K562 (cell line): ENCODE results near the gene RARRES2. TPM values are rescaled to one million over a fixed set of nuclear protein-coding genes. Genes with fewer than 3 reads are reported as not detected.

ENCODE experiments used
- ATAC-seq: fragments of 200-7000 bp; cut with Tn5 transposase; 3 replicates; pipeline ENCODE4 v1.9.1; 2020; ENCODE audit warnings: moderate library complexity
- BruUV-seq: library from RNA; stranded (reverse); fragments of 400-500 nt; replicated peaks from 2 replicates; lab custom pipeline; 2021; lab: Mats Ljungman, UMichigan
- CTCF ChIA-PET: fragments of 300-600 bp; formaldehyde crosslinking; extraction: SDS; loops from one replicate; lab custom pipeline; 2021; ENCODE audit warnings: low intra/inter-chr PET ratio; lab: Yijun Ruan, JAX
- POLR2A ChIA-PET: fragments of 300-600, 350-650 bp; sonication (Branson Sonifier 250); formaldehyde crosslinking; extraction: SDS; loops from one replicate; lab custom pipeline; 2021; ENCODE audit warnings: antibody characterized with exemption, inconsistent platforms; lab: Yijun Ruan, JAX
- DNase-seq, 4 experiments: peaks; one replicate each; pipeline versions ENCODE4 v3.0.0 to v3.0.0-alpha.2; 2011 to 2018; ENCODE audit warnings: low spot score in 3 of 4, mixed read lengths in 3 of 4; ENCODE audit errors: extremely low read depth in 1 of 4
- FAIRE-seq: peaks from 2 replicates; lab custom pipeline; 2011; peaks lifted over from hg19 to GRCh38; lab: Jason Lieb, UNC
- H2AFZ ChIP-seq: 2 replicates; pipeline ENCODE4 v1.6.0; 2011; ENCODE audit warnings: low read depth, low read length, control low read depth, inconsistent platforms
- H3K27ac ChIP-seq: fragments of 200-600 bp; 3 replicates; pipeline ENCODE4 v1.8.0; 2011; ENCODE audit warnings: low read depth, mild to moderate bottlenecking, control low read depth, inconsistent platforms, low read length, moderate library complexity, mixed read lengths; ENCODE audit errors: extremely low read depth
- H3K27me3 ChIP-seq, 2 experiments: fragments of 300-600 bp in 1 of 2; 2 replicates in 1 of 2; 3 replicates in 1 of 2; pipeline versions ENCODE4 v1.6.0 to v1.8.0; 2011; ENCODE audit warnings: inconsistent platforms in 2 of 2, low read length in 2 of 2, mild to moderate bottlenecking in 1 of 2, mixed read lengths in 1 of 2, moderate library complexity in 1 of 2; ENCODE audit not compliant: control insufficient read depth in 2 of 2, insufficient read depth in 2 of 2
- H3K36me3 ChIP-seq: fragments of 300-600 bp; 3 replicates; pipeline ENCODE4 v1.8.0; 2011; ENCODE audit warnings: mild to moderate bottlenecking, low read length, inconsistent platforms; ENCODE audit not compliant: control insufficient read depth, insufficient read depth
- H3K4me1 ChIP-seq, 2 experiments: fragments of 200-600 bp in 1 of 2; replicated peaks in 1 of 2; 2 replicates in 1 of 2; 3 replicates in 1 of 2; pipeline versions ENCODE4 v1.5.1 to v1.8.0; 2011; ENCODE audit warnings: inconsistent platforms in 2 of 2, low read length in 2 of 2, mild to moderate bottlenecking in 1 of 2, mixed read lengths in 1 of 2, moderate library complexity in 1 of 2; ENCODE audit not compliant: control insufficient read depth in 2 of 2, insufficient read depth in 2 of 2
- H3K4me2 ChIP-seq: 2 replicates; pipeline ENCODE4 v1.6.1; 2011; ENCODE audit warnings: low read length, control low read depth, inconsistent platforms, mixed read lengths; ENCODE audit not compliant: insufficient read depth
- H3K4me3 ChIP-seq: fragments of 200-600 bp; sonication (generic), shearing (Covaris generic); 2 replicates; pipeline ENCODE4 v1.5.1; 2016; ENCODE audit warnings: control low read depth, inconsistent platforms
- H3K79me2 ChIP-seq: fragments of 200-600 bp; 3 replicates; pipeline ENCODE4 v1.8.0; 2011; ENCODE audit warnings: low read length, inconsistent platforms; ENCODE audit not compliant: control insufficient read depth, insufficient read depth
- H3K9ac ChIP-seq, 2 experiments: 2 replicates each; pipeline versions ENCODE4 v1.6.0 to v1.6.1; 2011; ENCODE audit warnings: low read depth in 2 of 2, low read length in 2 of 2, control low read depth in 1 of 2, inconsistent platforms in 1 of 2, mild to moderate bottlenecking in 1 of 2, mixed read lengths in 1 of 2; ENCODE audit not compliant: insufficient read depth in 1 of 2
- H3K9me1 ChIP-seq: one replicate; pipeline ENCODE4 v1.6.0; 2011; ENCODE audit warnings: inconsistent platforms, mild to moderate bottlenecking, low read length, moderate library complexity; ENCODE audit not compliant: control insufficient read depth, insufficient read depth
- H3K9me3 ChIP-seq: replicated peaks from 2 replicates; pipeline ENCODE4 v1.5.1; 2011; ENCODE audit warnings: low read depth, low read length, inconsistent platforms; ENCODE audit not compliant: control insufficient read depth, insufficient read depth
- H4K20me1 ChIP-seq: replicated peaks from 2 replicates; pipeline ENCODE4 v1.6.1; 2011; ENCODE audit warnings: low read length, inconsistent platforms, mixed read lengths; ENCODE audit not compliant: control insufficient read depth, insufficient read depth
- BMI1 ChIP-seq: fragments of 150-350 bp; IDR thresholded peaks from 2 replicates; pipeline ENCODE4 v1.6.1; 2014; ENCODE audit warnings: low read length
- GABPB1 ChIP-seq: sonication (generic); formaldehyde crosslinking; IDR thresholded peaks from 2 replicates; pipeline ENCODE4 v1.8.0; 2022; ENCODE audit warnings: mild to moderate bottlenecking, missing genetic modification reagents
- HDAC2 ChIP-seq: fragments of 450-650 bp; IDR thresholded peaks from 2 replicates; pipeline ENCODE4 v1.6.1; 2016; ENCODE audit warnings: mild to moderate bottlenecking
- KLF13 ChIP-seq: fragments of 450-650 bp; IDR thresholded peaks from 2 replicates; pipeline ENCODE4 v1.6.1; 2016; ENCODE audit warnings: missing genetic modification characterization, low read depth, mild to moderate bottlenecking, missing compliant biosample characterization, moderate library complexity, borderline replicate concordance
- SAFB2 ChIP-seq: fragments of 200-400 bp; formaldehyde crosslinking; IDR thresholded peaks from 2 replicates; pipeline ENCODE4 v1.6.1; 2018; ENCODE audit warnings: borderline replicate concordance, low read length, low read depth, moderate library complexity; ENCODE audit not compliant: severe bottlenecking
- TBP ChIP-seq: optimal IDR thresholded peaks from 2 replicates; pipeline ENCODE3; 2011; ENCODE audit warnings: low read depth, low read length, improper control_type of control experiment
- TEAD1 ChIP-seq, 2 experiments: fragments of 450-650 bp in 1 of 2; sonication (generic) in 1 of 2; formaldehyde crosslinking; IDR thresholded peaks; 2 replicates each; pipeline versions ENCODE4 v1.4.0 to v1.8.0; 2020 to 2022; ENCODE audit warnings: mild to moderate bottlenecking in 2 of 2, missing genetic modification reagents in 1 of 2
- ZNF124 ChIP-seq: sonication (generic); formaldehyde crosslinking; IDR thresholded peaks from 2 replicates; pipeline ENCODE4 v1.8.1; 2022; ENCODE audit warnings: missing genetic modification reagents
- ZNF609 ChIP-seq: sonication (generic); formaldehyde crosslinking; IDR thresholded peaks from 2 replicates; pipeline ENCODE4 v1.8.1; 2023; ENCODE audit warnings: missing genetic modification reagents, mild to moderate bottlenecking, borderline replicate concordance
- WGBS: fragments of 100-300 bp; shearing (Covaris generic); methylation state at CpG from one replicate; pipeline ENCODE4 v1.1.6; 2016; ENCODE audit warnings: low coverage, mixed read lengths; ENCODE audit not compliant: insufficient coverage; ENCODE audit errors: missing lambda C conversion rate; 5-methylcytosine and 5-hydroxymethylcytosine counted together
- in situ Hi-C: fragments of 300-500 bp; cut with MboI; formaldehyde crosslinking; loops from 4 replicates; pipeline ENCODE4 v1.15.0; 2018; ENCODE audit warnings: inconsistent platforms, mixed read lengths
- intact Hi-C: fragments of 100-400 bp; cut with micrococcal nuclease; formaldehyde crosslinking; loops from 2 replicates; pipeline ENCODE4 v1.14.2; 2022
- polyA plus RNA-seq, 8 experiments: library from polyadenylated mRNA; depleted of rRNA in 4 of 8; stranded (reverse) in 5 of 8; unstranded in 3 of 8; fragments of >200 nt; fragmentation: Nextera tagmentation in 2 of 8; fragmentation: Illumina TruSeq in 1 of 8; extraction: Ambion mirVana in 2 of 8; extraction: Trizol in 1 of 8; gene quantifications; 2 replicates each; pipeline versions ENCODE4 v1.2.1 to v1.2.3, GENCODE V29; 2011 to 2014; ENCODE audit warnings: inconsistent platforms in 1 of 8, missing spikeins in 1 of 8
- total RNA-seq, 7 experiments: library from RNA; depleted of rRNA in 6 of 7; stranded (reverse); fragments of >200 nt in 6 of 7; fragmentation: Illumina TruSeq in 2 of 7; extraction: Trizol in 2 of 7; gene quantifications; 2 replicates each; pipeline versions ENCODE4 v1.2.1 to v1.2.3, GENCODE V29; 2011 to 2021; ENCODE audit warnings: low replicate concordance in 1 of 7
- TF ChIP-seq, protein P1 (sequence below): sonication (generic); formaldehyde crosslinking; IDR thresholded peaks from 2 replicates; pipeline ENCODE4 v1.8.1; 2023; ENCODE audit warnings: mild to moderate bottlenecking, missing genetic modification reagents
- TF ChIP-seq, protein P2 (sequence below): fragments of 250-450 bp; sonication (Bioruptor Pico); IDR thresholded peaks from 2 replicates; pipeline ENCODE4 v1.4.0; 2020; ENCODE audit warnings: mild to moderate bottlenecking, moderate library complexity, borderline replicate concordance

The RARRES2 gene
- total and polyA plus RNA-seq, 9 of the 15 experiments (the other 6 are each of a cell fraction or from before 2014, with no cell fraction given) = 0.11 to 1.7 (median 0.23) TPM; not detected in 6

DNA sequence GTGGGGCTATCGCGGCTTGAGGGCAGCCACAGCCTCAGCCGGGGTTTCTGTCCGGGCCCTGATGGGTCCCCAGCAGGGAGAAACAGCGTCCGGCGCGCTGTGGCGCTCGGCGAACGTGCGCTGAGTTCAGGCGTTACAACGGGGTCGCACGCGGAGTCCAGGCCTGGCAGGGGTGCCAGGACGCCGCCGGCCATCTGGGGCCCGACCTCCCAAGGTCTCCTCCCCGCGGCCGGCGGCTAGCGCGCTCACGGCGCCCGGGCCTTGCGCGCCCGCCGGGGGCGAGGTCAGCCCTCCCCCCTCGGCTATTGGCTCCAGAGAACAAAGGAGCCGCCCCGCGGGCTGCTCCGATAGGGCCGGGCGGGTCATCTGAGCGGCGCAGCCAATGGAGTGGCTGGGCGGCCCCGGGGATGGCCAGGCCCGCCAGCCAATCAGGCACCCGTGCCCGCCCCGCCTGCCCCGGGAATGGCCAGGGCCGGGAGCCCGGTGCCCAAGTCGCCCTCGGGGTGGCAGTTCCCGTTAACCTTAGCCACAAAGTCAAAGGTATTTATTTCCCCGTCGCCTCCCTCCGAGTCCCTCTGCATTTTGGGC, 37.5 kb upstream of the RARRES2 start, which contains the start of gene ZNF775:
Gene ZNF775, plus strand, starts transcription at position 478 of the 588 bp plus-strand sequence. CDS start 9,141 bp downstream, outside the sequence.
- BruUV-seq = no TSS peak
- Histone ChIP-seq H4K20me1 (peaks cover 24% of the 10 kb centered on the region), H3K9me3 (no peaks in the 10 kb centered on the region), H3K27ac (peak within 1 kb of the TSS; percentile 73), H3K9me1 (peaks cover 10% of the 10 kb centered on the region), H3K27me3 (no peaks in the 10 kb centered on the region), H3K36me3 (peaks cover 16% of the 10 kb centered on the region; the same call in 2 of the 3 replicates), H3K4me1 (peaks cover 34 to 54% of the 10 kb centered on the region in 2 experiments), H3K4me3 (peak within 1 kb of the TSS; percentile 96), H3K79me2 (peaks cover 60% of the 10 kb centered on the region), H2AFZ (peak within 1 kb of the TSS; percentile 92), H3K9ac (peak within 1 kb of the TSS; percentile 85 to 95), H3K4me2 (peak within 1 kb of the TSS; percentile 99)
- FAIRE-seq (peak; percentile 40), DNase-seq (peak; percentile 98 to 100 (median 100)), ATAC-seq (peak; percentile 98)
- intact Hi-C loops (loop anchor here (1.0 to 2.0 kb wide), 4 partner anchors 21 to 664 kb away; a partner anchor contains a TSS), in situ Hi-C loops (no loop called here)
- under 1% methylated on average over 60 of the region's 60 CpGs for WGBS
- CTCF ChIA-PET = interaction anchor here (0.5 to 0.8 kb wide), 2 partner anchors 23 to 681 kb away, joined by 3 to 5 read pairs; no protein-coding TSS in a partner anchor
- POLR2A ChIA-PET = interaction anchor here (1.4 to 2.1 kb wide), 3 partner anchors 10 to 26 kb away, joined by 6 to 30 read pairs (median 7); partner anchors contain the start of gene REPIN1
- TF ChIP-seq, protein P1, sequence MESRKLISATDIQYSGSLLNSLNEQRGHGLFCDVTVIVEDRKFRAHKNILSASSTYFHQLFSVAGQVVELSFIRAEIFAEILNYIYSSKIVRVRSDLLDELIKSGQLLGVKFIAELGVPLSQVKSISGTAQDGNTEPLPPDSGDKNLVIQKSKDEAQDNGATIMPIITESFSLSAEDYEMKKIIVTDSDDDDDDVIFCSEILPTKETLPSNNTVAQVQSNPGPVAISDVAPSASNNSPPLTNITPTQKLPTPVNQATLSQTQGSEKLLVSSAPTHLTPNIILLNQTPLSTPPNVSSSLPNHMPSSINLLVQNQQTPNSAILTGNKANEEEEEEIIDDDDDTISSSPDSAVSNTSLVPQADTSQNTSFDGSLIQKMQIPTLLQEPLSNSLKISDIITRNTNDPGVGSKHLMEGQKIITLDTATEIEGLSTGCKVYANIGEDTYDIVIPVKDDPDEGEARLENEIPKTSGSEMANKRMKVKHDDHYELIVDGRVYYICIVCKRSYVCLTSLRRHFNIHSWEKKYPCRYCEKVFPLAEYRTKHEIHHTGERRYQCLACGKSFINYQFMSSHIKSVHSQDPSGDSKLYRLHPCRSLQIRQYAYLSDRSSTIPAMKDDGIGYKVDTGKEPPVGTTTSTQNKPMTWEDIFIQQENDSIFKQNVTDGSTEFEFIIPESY (CRISPR knock-in tag) = no peak
- TF ChIP-seq KLF13 (tag) (no peak), ZNF124 (no peak), GABPB1 (CRISPR knock-in tag) (peak; percentile 64), ZNF609 (no peak), HDAC2 (no peak), TBP (peak; percentile 66), BMI1 (no peak), TEAD1 (CRISPR knock-in tag; IDR thresholded peaks at IDR 0.05) (no peak), SAFB2 (no peak)
- TF ChIP-seq, protein P2, sequence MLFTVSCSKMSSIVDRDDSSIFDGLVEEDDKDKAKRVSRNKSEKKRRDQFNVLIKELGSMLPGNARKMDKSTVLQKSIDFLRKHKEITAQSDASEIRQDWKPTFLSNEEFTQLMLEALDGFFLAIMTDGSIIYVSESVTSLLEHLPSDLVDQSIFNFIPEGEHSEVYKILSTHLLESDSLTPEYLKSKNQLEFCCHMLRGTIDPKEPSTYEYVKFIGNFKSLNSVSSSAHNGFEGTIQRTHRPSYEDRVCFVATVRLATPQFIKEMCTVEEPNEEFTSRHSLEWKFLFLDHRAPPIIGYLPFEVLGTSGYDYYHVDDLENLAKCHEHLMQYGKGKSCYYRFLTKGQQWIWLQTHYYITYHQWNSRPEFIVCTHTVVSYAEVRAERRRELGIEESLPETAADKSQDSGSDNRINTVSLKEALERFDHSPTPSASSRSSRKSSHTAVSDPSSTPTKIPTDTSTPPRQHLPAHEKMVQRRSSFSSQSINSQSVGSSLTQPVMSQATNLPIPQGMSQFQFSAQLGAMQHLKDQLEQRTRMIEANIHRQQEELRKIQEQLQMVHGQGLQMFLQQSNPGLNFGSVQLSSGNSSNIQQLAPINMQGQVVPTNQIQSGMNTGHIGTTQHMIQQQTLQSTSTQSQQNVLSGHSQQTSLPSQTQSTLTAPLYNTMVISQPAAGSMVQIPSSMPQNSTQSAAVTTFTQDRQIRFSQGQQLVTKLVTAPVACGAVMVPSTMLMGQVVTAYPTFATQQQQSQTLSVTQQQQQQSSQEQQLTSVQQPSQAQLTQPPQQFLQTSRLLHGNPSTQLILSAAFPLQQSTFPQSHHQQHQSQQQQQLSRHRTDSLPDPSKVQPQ (CRISPR knock-in tag) = no peak
